GM10266 (cell line): ENCODE data around the gene OVOL3.
A peak's percentile ranks its signal among the peaks of the same experiment; 100 is the strongest.

ENCODE experiments used
- DNase-seq: peaks from one replicate; pipeline ENCODE4 v3.0.0; 2012; ENCODE audit errors: extremely low spot score
- CTCF ChIP-seq: IDR thresholded peaks from 2 replicates; pipeline ENCODE4 v1.5.1; 2012; ENCODE audit warnings: mild to moderate bottlenecking, low read depth; ENCODE audit not compliant: control insufficient read depth, insufficient read depth; ENCODE audit errors: missing control alignments

Gene OVOL3

GRCh38 chr19:36149673-36150406 is 38.9 kb downstream of the OVOL3 start:
- TF ChIP-seq CTCF, result no peak
- no peak for DNase-seq

- no peak for TF ChIP-seq CTCF
- no peak for DNase-seq
Observed at GRCh38 chr19:36150586-36150985, 39.6 kb downstream of the OVOL3 start.

- no peak for TF ChIP-seq CTCF
- DNase-seq, result peak; percentile 48
Observed at GRCh38 chr19:36151144-36152018, 40.4 kb downstream of the OVOL3 start.

GRCh38 chr19:36152019-36152351 is 41.0 kb downstream of the OVOL3 start:
- no peak for TF ChIP-seq CTCF
- DNase-seq, result peak; percentile 48

- no peak for DNase-seq
Observed at GRCh38 chr19:36152352-36153091, 41.6 kb downstream of the OVOL3 start, which contains the start of gene COX7A1. COX7A1 (minus strand) TSS chr19:36152447; CDS start chr19:36152407, 40 bp downstream.

GRCh38 chr19:36153126-36153525 is 42.2 kb downstream of the OVOL3 start:
- no peak for TF ChIP-seq CTCF
- no peak for DNase-seq

More at GRCh38 chr19:36152352-36153091, 41.6 kb downstream of the OVOL3 start, which contains the start of gene COX7A1:
- no peak for TF ChIP-seq CTCF
